Activated CD8-positive, alpha-beta memory T cell treated with anti-CD3 and anti-CD28 coated beads, Interleukin-2, amount 50 U/mL, for 1 hour (primary cell): ENCODE results near the gene BMPR2.
A peak's percentile ranks its signal among the peaks of the same experiment; 100 is the strongest.
"Not testable (repeated sequence)": the region's sequence is repeated elsewhere in the genome, so short reads cannot be mapped to it uniquely, and the experiment has no call there.

ENCODE experiments used
- DNase-seq: peaks from one replicate; pipeline ENCODE4 v3.0.0-alpha.2; 2020; ENCODE audit errors: extremely low read depth

Gene BMPR2

GRCh38 chr2:202529389-202529788, 153.3 kb downstream of the BMPR2 start:
- no peak for DNase-seq

- no peak for DNase-seq
Observed at GRCh38 chr2:202530038-202530437, 153.9 kb downstream of the BMPR2 start.

- DNase-seq = not testable (repeated sequence)
Observed at GRCh38 chr2:202535290-202535689, 159.2 kb downstream of the BMPR2 start.

- DNase-seq = no peak
Observed at GRCh38 chr2:202541137-202541536, 165.0 kb downstream of the BMPR2 start.

- DNase-seq = no peak
Observed at GRCh38 chr2:202542142-202542541, 166.0 kb downstream of the BMPR2 start.

- no peak for DNase-seq
Observed at GRCh38 chr2:202545523-202545922, 169.4 kb downstream of the BMPR2 start.

GRCh38 chr2:202545931-202546330, 169.8 kb downstream of the BMPR2 start:
- no peak for DNase-seq

GRCh38 chr2:202546499-202547141, 170.5 kb downstream of the BMPR2 start:
- DNase-seq = not testable (repeated sequence)

GRCh38 chr2:202548240-202548639, 172.1 kb downstream of the BMPR2 start:
- no peak for DNase-seq

GRCh38 chr2:202551000-202551399, 174.9 kb downstream of the BMPR2 start:
- DNase-seq = not testable (repeated sequence)

- DNase-seq = no peak
Observed at GRCh38 chr2:202555356-202555755, 179.2 kb downstream of the BMPR2 start.

GRCh38 chr2:202560200-202560599, 184.1 kb downstream of the BMPR2 start:
- DNase-seq = no peak

GRCh38 chr2:202564226-202564625, 188.1 kb downstream of the BMPR2 start:
- DNase-seq = no peak

GRCh38 chr2:202566286-202566685, 190.2 kb downstream of the BMPR2 start:
- DNase-seq = no peak

GRCh38 chr2:202574541-202574940, 198.4 kb downstream of the BMPR2 start:
- no peak for DNase-seq

GRCh38 chr2:202575194-202575593, 199.1 kb downstream of the BMPR2 start:
- DNase-seq = not testable (repeated sequence)

GRCh38 chr2:202577250-202578183, 201.4 kb downstream of the BMPR2 start:
- DNase-seq = no peak

GRCh38 chr2:202582846-202583245, 206.7 kb downstream of the BMPR2 start:
- not testable (repeated sequence) for DNase-seq

GRCh38 chr2:202583709-202584219, 207.6 kb downstream of the BMPR2 start:
- DNase-seq = no peak

GRCh38 chr2:202588647-202589581, 212.8 kb downstream of the BMPR2 start:
- DNase-seq = peak; percentile 45

GRCh38 chr2:202589582-202589949, 213.4 kb downstream of the BMPR2 start:
- DNase-seq = no peak

GRCh38 chr2:202592566-202592965, 216.4 kb downstream of the BMPR2 start:
- no peak for DNase-seq
